ENCODE data around the gene EIF3L. TPM values are rescaled to one million over a fixed set of nuclear protein-coding genes. Genes with fewer than 3 reads are reported as not detected.

The EIF3L gene
- total and polyA plus RNA-seq, 10 of the 15 experiments (the other 5 are each of a cell fraction or from before 2014, with no cell fraction given), result 294 to 1,037 (median 618) TPM

DNA sequence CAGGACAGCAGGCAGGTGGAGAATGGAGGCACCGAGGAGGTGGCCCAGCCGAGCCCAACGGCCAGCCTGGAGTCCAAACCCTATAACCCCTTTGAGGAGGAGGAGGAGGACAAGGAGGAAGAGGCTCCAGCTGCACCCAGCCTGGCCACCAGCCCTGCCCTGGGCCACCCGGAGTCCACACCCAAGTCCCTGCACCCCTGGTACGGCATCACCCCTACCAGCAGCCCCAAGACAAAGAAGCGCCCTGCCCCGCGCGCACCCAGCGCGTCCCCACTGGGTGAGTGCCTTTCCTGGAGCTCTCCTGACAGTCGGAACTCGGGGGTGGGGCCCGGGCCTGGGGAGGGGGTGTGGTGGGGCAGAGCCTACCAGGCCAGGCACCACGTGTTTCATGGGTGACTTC is 76.5 kb downstream of the EIF3L start:
- ChIA-PET RAD21 (ENCODE audit: unreplicated experiment) (no interaction called here), SMC1A (ENCODE audit: uncharacterized antibody, unreplicated experiment) (no interaction called here), CTCF (interaction anchor here (0.6 kb wide), 1 partner anchor 47 kb away, joined by 3 read pairs; no protein-coding TSS in a partner anchor), POLR2A (interaction anchor here (0.6 kb wide), 1 partner anchor 337 kb away, joined by 4 read pairs; no protein-coding TSS in a partner anchor)
- no peak for DNase-seq (ENCODE audit: low read depth, low spot score)
- no peaks in the 10 kb centered on the region for H3K27me3 ChIP-seq (replicated peaks in 1 of 2; ENCODE audit: control insufficient read depth in 2 of 2, insufficient read depth in 2 of 2, low read length in 1 of 2)
- BruUV-seq (replicated peaks), result no TSS peak
- in situ Hi-C loops (cut with MboI), result no loop called here
- 90% methylated on average over 11 of the region's 15 CpGs for WGBS (ENCODE audit: insufficient coverage, insufficient replicate concordance, low lambda C conversion rate, missing lambda C conversion rate)
- intact Hi-C loops (cut with micrococcal nuclease; ENCODE audit: unreplicated experiment), result no loop called here
- no peak overlapping the region for H3K9ac ChIP-seq (ENCODE audit: control insufficient read depth, insufficient read depth, low read length)
- TF ChIP-seq ZNF24 (IDR thresholded peaks at IDR 0.05) (no peak), ASH2L (IDR thresholded peaks at IDR 0.05; ENCODE audit: borderline replicate concordance, low read depth) (no peak), USF1 (IDR thresholded peaks at IDR 0.05; ENCODE audit: borderline replicate concordance, extremely low read length, insufficient read depth, low read depth, low read length) (no peak), SPI1 (IDR thresholded peaks at IDR 0.05; ENCODE audit: borderline replicate concordance, insufficient read depth, low read depth, low read length) (no peak), NRF1 (conservative IDR thresholded peaks at IDR 0.05; ENCODE audit: low read depth, low read length) (no peak)
- TF ChIP-seq, protein P1, sequence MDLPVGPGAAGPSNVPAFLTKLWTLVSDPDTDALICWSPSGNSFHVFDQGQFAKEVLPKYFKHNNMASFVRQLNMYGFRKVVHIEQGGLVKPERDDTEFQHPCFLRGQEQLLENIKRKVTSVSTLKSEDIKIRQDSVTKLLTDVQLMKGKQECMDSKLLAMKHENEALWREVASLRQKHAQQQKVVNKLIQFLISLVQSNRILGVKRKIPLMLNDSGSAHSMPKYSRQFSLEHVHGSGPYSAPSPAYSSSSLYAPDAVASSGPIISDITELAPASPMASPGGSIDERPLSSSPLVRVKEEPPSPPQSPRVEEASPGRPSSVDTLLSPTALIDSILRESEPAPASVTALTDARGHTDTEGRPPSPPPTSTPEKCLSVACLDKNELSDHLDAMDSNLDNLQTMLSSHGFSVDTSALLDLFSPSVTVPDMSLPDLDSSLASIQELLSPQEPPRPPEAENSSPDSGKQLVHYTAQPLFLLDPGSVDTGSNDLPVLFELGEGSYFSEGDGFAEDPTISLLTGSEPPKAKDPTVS (IDR thresholded peaks at IDR 0.05; ENCODE audit: low read depth, low read length), result no peak
- H3K4me3 ChIP-seq, result no peak overlapping the region
- H3K36me3 ChIP-seq (ENCODE audit: control insufficient read depth in 2 of 2, insufficient read depth in 2 of 2, low read length in 1 of 2), result peaks cover 3 to 6% of the 10 kb centered on the region in 2 experiments; a peak in 3 of 4 replicates
- H3K9me3 ChIP-seq (replicated peaks; ENCODE audit: control insufficient read depth, insufficient read depth, low read length), result no peaks in the 10 kb centered on the region
- no peak overlapping the region for H2AFZ ChIP-seq (ENCODE audit: control insufficient read depth, low read depth, low read length)
- H4K20me1 ChIP-seq (ENCODE audit: control insufficient read depth, insufficient read depth), result no peaks in the 10 kb centered on the region
- H3K79me2 ChIP-seq (ENCODE audit: control insufficient read depth, insufficient read depth, low read length), result no peaks in the 10 kb centered on the region
- FAIRE-seq, result no peak
- H3K4me1 ChIP-seq (ENCODE audit: control insufficient read depth, insufficient read depth, low read length), result 0 out of 2 replicates have a peak, but pooled peaks cover under 1% of the 10 kb centered on the region
- no peak overlapping the region for H3K4me2 ChIP-seq (ENCODE audit: control insufficient read depth, insufficient read depth)
- H3K27ac ChIP-seq (ENCODE audit: control insufficient read depth, insufficient read depth), result no peak overlapping the region
- no peak for ATAC-seq
